Measurements from ENCODE around the gene CALD1. TPM values are rescaled to one million over a fixed set of nuclear protein-coding genes. Genes with fewer than 3 reads are reported as not detected.
A peak's percentile ranks its signal among the peaks of the same experiment; 100 is the strongest.

Gene CALD1
- total RNA-seq, 4 donors from 2014 or later = 1,513 to 2,575 (median 1,808) TPM

DNA sequence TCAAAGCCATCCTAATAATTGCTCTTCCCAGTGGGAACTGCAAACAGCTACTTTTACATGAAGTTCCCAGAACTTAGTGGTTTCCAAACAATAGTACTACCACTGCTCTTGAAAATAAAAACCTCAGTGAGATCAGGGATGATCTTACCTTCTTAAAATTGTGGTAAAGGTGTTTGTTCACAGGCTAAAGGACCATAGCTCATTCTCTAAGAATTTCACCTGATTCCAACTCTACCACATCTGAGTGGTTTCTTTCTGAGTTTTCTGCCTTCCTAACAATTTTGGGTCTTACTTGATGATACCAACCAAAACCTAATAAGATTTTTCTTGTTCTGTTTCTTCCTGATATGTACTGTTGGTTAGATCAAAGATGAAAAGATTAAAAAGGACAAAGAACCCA is 161.3 kb downstream of the CALD1 start:
- ATAC-seq = no peak
- H3K27me3 ChIP-seq = no peaks in the 10 kb centered on the region
- no peak for TF ChIP-seq POLR2A (IDR thresholded peaks at IDR 0.05)
- TF ChIP-seq, protein P1, sequence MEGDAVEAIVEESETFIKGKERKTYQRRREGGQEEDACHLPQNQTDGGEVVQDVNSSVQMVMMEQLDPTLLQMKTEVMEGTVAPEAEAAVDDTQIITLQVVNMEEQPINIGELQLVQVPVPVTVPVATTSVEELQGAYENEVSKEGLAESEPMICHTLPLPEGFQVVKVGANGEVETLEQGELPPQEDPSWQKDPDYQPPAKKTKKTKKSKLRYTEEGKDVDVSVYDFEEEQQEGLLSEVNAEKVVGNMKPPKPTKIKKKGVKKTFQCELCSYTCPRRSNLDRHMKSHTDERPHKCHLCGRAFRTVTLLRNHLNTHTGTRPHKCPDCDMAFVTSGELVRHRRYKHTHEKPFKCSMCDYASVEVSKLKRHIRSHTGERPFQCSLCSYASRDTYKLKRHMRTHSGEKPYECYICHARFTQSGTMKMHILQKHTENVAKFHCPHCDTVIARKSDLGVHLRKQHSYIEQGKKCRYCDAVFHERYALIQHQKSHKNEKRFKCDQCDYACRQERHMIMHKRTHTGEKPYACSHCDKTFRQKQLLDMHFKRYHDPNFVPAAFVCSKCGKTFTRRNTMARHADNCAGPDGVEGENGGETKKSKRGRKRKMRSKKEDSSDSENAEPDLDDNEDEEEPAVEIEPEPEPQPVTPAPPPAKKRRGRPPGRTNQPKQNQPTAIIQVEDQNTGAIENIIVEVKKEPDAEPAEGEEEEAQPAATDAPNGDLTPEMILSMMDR (IDR thresholded peaks at IDR 0.05) = no peak
- no peak for TF ChIP-seq POLR2AphosphoS5 (IDR thresholded peaks at IDR 0.05)
- TF ChIP-seq EP300 (IDR thresholded peaks at IDR 0.05) = no peak
- H3K9me3 ChIP-seq = no peaks in the 10 kb centered on the region
- peaks cover 3 to 89% (median 6%) of the 10 kb centered on the region in 3 donors for H3K4me1 ChIP-seq
- H3K4me3 ChIP-seq = no peak overlapping the region
- H3K36me3 ChIP-seq = peaks cover 0 to 78% of the 10 kb centered on the region in 2 donors
- H3K27ac ChIP-seq = peak overlapping the region; percentile 26 to 90 (median 78)

DNA sequence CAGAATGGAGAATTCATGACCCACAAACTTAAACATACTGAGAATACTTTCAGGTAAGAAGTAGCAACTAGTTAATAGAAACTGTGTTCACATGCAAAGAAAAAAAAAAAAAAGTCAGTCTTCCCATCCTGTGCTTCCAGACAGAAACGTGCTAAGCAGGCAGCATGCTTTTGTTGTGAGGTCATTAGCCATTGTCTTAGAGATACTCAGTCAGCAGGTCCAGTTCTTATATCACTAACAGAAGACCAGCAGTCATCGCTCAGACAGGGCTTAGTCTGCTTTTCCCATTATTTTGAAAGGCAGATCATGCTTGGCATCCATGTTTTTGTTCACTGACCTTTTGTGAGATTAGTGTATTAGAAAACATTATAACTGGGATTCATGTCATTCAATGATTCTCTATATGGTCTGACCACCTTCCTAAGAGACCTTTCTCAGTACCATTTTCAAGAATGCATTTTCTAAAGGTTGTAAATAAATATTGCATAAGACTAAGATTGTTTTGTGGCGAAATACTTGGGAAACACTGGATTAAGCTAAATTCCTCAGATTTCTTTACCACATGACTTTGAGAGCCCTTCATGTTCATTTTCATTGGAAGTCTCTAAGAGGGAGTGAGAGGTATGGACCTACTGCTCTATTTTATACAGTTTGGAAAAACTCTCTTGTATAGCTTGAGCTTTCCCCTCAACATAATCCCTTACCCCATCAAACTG is 161.9 kb downstream of the CALD1 start:
- TF ChIP-seq, protein P1 (IDR thresholded peaks at IDR 0.05) = no peak
- TF ChIP-seq POLR2AphosphoS5 (IDR thresholded peaks at IDR 0.05) = peak; percentile 4
- no peaks in the 10 kb centered on the region for H3K9me3 ChIP-seq
- ATAC-seq = peak; percentile 47
- WGBS, 2 donors (ENCODE audit: low coverage in 1 of 2) = 49 to 67% methylated on average over 3 of the region's 3 CpGs
- peaks cover 2 to 88% (median 3%) of the 10 kb centered on the region in 3 donors for H3K4me1 ChIP-seq
- no peaks in the 10 kb centered on the region for H3K27me3 ChIP-seq
- H3K36me3 ChIP-seq = peaks cover 0 to 78% of the 10 kb centered on the region in 2 donors
- peak overlapping the region; percentile 26 to 90 (median 78) for H3K27ac ChIP-seq
- H3K4me3 ChIP-seq = no peak overlapping the region

DNA sequence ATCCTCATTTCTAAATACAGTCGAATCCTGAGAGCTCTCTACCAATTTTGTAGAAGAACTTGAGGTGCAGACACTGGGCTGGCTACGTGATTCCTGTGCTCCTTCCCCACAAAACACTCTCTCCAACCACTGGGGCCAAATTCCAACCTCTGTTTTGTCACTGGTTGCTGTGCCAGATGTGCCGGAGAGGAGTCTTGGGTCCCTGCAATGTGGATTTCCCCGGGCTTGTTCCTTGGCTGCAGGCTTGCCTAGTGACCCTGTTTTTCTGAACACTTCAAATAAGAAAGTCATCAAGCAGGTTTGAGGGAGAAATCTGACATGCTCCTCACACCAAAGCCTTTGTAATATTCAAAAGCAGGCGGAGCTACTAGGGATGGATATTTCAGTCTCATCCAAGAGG is 162.5 kb downstream of the CALD1 start:
- Histone ChIP-seq H3K4me1 (peaks cover 2 to 88% (median 3%) of the 10 kb centered on the region in 3 donors), H3K27ac (peak overlapping the region; percentile 26 to 90 (median 78)), H3K9me3 (no peaks in the 10 kb centered on the region), H3K4me3 (no peak overlapping the region), H3K27me3 (no peaks in the 10 kb centered on the region), H3K36me3 (peaks cover 0 to 80% of the 10 kb centered on the region in 2 donors)
- no peak for ATAC-seq
- no peak for TF ChIP-seq POLR2AphosphoS5 (IDR thresholded peaks at IDR 0.05)
- WGBS, 2 donors (ENCODE audit: low coverage in 1 of 2) = 80 to 84% methylated on average over 4 to 5 of the region's 5 CpGs

DNA sequence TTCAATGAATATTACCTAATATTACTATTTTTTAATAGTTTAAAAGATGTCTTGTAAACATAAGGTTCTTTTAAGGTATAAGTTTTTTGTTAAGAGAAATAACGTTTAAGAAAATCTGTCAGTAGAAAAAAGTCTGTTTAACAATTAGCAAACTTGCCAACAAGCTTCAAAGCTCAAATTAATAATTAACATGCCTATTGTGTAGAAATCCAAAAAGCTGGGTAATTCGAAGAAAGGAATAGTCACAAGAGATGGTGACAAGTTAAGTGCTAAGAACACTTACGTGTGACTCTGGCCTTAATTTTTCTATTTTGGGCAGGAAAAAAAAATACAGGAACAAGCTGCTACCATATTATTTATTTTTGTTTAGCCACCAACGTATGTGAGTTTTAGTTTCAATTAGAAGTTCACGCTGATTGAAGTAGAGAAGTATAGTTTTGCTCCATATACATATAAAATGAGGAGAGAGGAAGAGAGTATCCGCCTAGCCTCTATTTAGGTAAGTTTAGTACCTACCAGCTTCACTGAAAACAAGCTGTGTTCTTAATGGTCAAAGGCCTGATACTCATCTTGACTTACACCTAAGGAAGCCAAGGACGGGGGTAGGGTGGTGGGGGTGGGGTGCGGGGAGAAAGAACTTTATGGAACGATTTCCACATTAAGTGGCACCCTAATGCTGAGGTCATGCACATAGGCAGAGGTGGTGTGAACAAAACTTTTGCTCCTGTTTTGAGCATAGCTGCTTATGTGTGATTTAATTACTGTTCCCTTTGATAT is 163.4 kb downstream of the CALD1 start:
- no peaks in the 10 kb centered on the region for H3K27me3 ChIP-seq
- H3K36me3 ChIP-seq = peaks cover 0 to 80% of the 10 kb centered on the region in 2 donors
- WGBS, 2 donors (ENCODE audit: low coverage in 1 of 2) = 44 to 61% methylated on average over 6 to 8 of the region's 9 CpGs
- H3K9me3 ChIP-seq = no peaks in the 10 kb centered on the region
- no peak for ATAC-seq
- peaks cover 0 to 88% (median 2%) of the 10 kb centered on the region in 3 donors for H3K4me1 ChIP-seq
- H3K4me3 ChIP-seq = no peak overlapping the region
- peak overlapping the region; percentile 26 to 90 (median 78) for H3K27ac ChIP-seq
- TF ChIP-seq, protein P1 (IDR thresholded peaks at IDR 0.05) = no peak
- TF ChIP-seq POLR2AphosphoS5 (IDR thresholded peaks at IDR 0.05) = no peak
- no peak for TF ChIP-seq POLR2A (IDR thresholded peaks at IDR 0.05)
- no peak for TF ChIP-seq EP300 (IDR thresholded peaks at IDR 0.05)

DNA sequence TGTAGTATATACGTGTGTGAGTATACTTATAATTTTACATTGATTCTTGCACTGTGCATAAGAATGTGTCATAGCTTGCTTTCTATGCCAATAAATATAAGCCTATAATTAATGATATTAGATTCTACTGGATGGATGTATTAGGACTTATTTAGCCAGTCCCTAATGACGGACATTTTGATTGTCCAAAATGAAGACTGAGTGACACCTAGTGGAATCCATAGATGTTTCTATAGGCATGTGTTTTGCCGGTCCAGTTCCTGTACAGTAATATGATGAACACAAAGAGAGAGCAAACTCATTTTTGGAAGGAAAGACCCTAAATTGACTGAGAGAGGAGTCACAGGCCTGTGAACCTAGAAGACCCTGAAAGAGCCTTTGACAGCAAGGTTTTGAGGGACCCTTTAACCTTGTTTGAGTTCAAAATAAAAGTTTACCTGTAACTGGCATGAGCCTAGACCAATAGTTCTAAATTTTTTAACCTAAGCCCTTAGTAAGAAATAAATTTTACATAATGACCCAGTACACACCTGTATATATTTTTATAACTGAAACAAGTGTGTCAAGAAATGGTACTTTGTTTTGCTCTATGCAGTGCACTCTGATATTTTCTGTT is 164.5 kb downstream of the CALD1 start:
- ATAC-seq = no peak
- WGBS, 2 donors (ENCODE audit: low coverage in 1 of 2) = 20 to 38% methylated on average over 3 of the region's 3 CpGs
- Histone ChIP-seq H3K27me3 (no peaks in the 10 kb centered on the region), H3K36me3 (peaks cover 0 to 80% of the 10 kb centered on the region in 2 donors), H3K4me3 (no peak overlapping the region), H3K9me3 (no peaks in the 10 kb centered on the region), H3K4me1 (peaks cover 0 to 88% (median 3%) of the 10 kb centered on the region in 3 donors), H3K27ac (peak overlapping the region in 3 of 4 donors; percentile 33 to 90 (median 86))
- TF ChIP-seq EP300 (IDR thresholded peaks at IDR 0.05) (no peak), POLR2AphosphoS5 (IDR thresholded peaks at IDR 0.05) (no peak), POLR2A (IDR thresholded peaks at IDR 0.05) (no peak)
- TF ChIP-seq, protein P1 (IDR thresholded peaks at IDR 0.05) = peak in 2 of 4 experiments; percentile 32 to 36
